Activated CD8-positive, alpha-beta memory T cell treated with anti-CD3 and anti-CD28 coated beads for 4 hours (primary cell): ENCODE data around the gene ARTN.

Experiments
- DNase-seq, 2 donors: peaks; one replicate each; pipeline ENCODE4 v3.0.0-alpha.2; 2020; ENCODE audit warnings: low read depth in 2 of 2

Gene ARTN

DNA sequence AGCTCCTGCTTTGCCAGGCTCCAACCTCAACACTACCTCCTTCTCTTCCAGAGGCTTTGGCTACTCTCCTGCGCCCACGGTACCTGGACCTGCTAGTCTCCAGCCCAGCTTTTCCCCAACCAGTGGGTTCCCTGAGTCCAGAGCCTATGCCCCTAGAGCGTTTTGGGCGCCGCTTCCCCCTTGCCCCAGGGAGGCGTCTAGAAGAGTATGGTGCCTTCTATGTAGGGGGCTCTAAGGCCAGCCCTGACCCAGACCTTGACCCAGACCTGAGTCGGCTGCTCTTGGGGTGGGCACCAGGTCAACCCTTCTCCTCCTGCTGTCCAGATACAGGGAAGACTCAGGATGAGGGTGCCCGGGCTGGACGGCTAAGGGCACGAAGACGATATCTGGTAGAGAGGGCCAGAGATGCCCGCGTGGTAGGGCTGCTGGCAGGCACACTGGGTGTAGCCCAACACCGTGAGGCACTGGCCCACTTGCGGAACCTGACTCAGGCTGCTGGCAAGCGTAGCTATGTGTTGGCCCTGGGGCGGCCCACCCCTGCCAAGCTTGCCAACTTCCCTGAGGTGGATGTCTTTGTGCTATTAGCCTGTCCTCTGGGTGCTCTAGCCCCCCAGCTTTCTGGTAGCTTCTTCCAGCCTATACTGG, 37.9 kb downstream of the ARTN start:
- no peak for DNase-seq

DNA sequence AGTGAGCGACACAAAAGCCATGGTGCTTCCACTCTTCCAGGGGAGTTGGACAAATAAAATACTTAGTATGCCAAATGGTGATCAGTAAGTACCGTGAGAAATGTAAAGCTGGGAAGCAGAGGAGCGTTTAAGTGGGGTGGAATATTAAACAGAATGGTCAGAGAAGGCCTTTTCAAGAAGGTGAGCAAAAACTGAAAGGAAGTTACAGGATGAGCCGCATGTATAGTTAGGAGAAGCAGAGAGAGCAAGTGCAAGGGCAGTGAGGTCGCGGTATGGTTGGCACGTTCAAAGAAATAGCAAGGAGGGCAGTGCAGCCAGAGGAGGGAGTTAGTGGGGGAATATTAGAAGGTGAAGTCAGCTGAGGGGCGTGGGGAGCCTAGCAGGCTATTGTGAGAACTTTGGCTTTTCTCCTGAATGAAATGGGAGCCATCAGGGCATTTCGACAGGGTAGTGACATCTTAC, 40.4 kb downstream of the ARTN start:
- DNase-seq = no peak

DNA sequence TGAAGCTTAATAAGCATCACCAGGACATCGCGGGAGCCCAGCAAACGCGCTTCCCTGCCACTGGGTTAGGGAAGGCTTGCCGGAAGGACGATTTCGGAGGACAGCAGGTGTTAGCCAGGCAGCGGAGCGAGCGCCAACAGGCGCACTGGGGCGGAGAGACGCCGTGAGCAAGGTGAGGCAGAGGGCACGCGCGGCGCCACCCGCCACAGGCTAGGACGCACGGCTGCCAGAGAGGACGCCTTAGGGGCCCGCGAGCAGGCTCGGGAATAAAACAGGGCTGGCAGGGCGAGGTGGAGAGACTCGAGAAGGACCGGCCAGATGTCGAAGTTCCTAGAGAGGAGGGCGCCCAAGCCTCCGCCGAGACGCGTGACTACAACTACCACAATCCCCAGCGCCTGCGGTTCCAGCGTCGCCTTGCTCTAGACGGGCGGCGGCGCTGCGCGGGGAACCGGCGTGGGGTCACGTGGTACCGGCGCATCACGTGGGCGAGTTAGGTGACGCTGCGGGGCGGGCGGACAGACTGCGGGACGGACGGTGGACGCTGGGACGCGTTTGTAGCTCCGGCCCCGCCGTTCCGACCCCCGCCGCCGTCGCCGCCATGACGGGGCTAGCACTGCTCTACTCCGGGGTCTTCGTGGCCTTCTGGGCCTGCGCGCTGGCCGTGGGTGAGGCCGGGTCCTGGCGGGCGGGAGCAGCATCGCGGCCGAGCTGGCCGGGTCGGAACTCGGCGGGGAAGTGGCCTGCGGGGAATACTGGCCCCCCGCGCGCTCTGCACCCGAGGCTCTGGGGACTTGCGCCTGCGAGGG, 41.0 kb downstream of the ARTN start, which contains the start of gene ATP6V0B:
TSS of gene ATP6V0B (plus strand) at position 518 of the 806 bp plus-strand sequence. CDS start at position 599, 81 bp downstream.
- DNase-seq = peak; percentile 88 to 90

DNA sequence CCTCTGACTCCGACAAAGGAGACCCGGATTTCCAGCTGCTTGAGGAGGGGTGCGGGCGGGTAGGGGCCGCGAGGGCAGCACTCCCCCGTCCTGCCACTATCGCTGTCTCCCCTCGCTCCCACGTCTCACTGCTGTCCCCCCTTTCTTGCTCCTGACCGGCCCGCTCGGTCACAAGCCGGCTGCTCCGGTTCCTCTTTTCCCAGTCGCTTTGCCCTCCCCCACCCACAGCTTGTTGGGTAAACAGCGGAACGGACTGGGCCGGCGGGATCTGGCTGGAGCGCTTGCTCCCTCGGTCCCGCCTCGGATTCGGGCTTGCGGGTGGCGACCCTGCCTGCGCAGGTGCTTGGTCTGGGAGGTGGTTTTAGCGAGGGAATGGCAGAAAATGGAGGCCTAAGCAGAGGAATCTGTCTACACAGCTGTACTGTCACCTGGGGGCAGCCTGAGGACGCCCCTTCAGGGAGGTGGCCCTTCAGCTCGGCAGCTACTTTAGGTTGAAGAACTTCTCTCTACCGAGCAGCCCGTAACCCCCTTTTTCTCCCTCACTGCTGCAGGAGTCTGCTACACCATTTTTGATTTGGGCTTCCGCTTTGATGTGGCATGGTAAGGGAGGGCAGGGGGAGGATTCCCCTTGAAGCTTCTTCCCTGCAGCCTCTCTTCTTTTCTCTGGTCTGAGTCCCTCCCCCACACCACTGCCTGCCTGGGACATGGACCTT, 41.8 kb downstream of the ARTN start:
- DNase-seq = no peak

DNA sequence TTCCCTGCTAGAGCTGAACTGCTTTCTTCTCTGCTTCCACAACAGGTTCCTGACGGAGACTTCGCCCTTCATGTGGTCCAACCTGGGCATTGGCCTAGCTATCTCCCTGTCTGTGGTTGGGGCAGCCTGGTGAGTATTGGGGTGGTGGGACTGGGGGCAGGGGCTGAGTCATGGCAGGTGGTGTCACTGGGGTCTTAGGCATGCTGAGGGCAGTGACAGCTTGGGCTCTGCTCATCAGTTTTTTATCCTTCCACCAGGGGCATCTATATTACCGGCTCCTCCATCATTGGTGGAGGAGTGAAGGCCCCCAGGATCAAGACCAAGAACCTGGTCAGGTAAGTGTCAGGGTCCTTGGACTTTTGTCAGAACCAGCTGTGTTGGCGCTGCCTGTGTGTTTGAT, 42.4 kb downstream of the ARTN start:
- DNase-seq = no peak

DNA sequence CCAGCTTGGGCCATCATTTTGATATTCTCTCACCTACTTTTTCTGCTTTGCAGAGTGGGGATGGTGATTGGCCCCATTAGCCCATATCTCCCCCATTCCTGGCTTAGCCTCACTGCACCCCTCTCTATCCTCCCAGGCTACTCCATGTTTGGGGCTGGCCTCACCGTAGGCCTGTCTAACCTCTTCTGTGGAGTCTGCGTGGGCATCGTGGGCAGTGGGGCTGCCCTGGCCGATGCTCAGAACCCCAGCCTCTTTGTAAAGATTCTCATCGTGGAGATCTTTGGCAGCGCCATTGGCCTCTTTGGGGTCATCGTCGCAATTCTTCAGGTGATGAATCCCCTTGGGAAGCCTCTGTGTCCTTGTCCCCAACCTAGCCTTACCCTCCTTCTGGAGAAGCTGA, 43.3 kb downstream of the ARTN start:
- no peak for DNase-seq

DNA sequence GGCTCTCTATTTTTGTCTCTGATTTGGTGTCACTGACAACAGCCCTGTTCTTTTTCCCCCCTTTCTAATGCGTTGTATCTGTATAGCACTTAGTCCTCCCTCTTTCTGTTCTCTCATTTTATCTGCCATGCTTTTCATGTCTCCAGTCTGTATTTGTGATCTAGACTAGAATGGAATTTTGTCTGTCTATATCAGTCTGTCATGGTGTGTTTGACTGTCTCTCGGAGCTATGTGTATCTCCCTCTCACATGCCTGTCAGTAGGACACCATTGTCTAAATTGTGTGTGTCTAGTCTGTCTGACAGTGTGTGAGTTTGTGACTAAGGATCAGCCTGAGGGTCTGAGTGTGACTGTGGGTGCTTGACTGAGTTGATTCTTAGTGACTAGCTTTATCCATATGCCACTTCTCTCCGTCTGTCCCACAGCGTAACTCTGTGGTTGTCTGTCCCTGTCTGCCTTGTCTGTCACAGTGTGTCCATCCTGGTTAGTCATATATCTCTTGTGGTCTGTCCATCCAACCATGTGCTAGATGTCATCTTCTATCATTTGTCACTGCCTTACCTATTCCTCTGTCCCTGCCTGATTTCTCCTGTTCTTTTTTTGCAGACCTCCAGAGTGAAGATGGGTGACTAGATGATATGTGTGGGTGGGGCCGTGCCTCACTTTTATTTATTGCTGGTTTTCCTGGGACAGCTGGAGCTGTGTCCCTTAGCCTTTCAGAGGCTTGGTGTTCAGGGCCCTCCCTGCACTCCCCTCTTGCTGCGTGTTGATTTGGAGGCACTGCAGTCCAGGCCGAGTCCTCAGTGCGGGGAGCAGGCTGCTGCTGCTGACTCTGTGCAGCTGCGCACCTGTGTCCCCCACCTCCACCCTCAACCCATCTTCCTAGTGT, 44.0 kb downstream of the ARTN start:
- DNase-seq = no peak

DNA sequence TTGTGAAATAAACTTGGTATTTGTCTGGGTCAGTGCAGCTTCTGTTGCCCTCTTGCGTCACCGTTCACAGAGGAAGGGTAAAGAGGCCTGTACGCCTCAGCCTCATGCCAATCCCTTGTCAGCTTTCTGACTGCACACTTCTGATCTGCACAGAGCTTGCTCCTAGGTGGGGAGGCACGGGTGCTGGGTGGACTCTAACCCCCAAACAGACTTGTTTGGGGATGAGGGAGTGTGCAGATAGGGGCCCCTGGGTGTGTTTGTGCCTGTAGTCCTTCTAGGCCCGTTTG, 44.6 kb downstream of the ARTN start:
- DNase-seq = no peak

DNA sequence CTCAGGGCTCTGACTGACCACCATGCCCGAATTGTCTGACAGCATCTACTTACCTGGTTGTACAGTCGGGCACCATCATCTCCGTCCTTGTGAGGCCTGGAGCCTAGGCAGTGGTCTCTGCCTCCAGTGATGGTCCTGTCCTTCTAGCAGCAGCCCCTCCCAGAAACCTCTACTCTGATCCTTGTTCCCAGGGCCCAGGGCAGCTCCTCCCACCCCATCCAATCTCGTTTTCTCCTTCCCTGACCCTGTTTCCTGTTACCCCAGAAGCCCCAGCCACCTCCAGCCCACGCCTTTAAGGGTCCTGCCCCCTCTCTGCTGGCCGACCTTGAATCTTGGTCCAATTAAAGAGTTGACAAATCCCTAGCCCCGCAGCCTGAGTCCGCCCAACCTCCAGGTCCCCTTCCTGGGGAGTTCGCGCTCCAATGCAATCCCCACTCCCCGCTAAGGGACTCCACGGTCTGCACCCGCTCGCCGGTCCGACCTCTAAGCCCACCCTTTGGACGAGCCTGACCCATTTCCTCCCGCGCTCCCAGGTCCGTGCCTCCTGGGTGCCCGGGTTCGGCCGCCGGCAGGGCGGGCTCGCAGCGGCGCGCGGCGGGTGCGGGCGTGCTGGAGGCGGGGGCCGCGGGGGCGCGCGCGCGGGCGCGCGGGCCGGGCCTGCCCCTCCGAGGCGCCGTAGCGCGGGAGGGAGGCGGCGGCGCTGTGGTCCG, 45.1 kb downstream of the ARTN start, which contains the start of gene B4GALT2:
TSS of gene B4GALT2 (plus strand) at position 660 of the 710 bp plus-strand sequence. CDS start 1,951 bp downstream, outside the sequence.
- no peak for DNase-seq

DNA sequence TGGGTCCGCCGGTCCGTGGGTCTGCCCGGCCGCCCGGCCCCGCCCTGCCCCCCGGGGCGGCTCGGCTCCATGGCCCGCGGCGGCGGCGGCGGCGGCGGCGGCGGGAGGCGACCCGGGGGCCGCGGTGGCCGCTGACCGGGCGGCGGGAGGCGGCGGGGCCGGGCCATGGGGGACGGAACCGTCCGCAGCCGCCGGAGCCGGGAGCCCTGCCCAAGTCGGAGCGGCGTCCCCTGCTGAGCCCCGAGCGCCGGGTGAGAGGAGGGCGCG, 45.6 kb downstream of the ARTN start:
- no peak for DNase-seq

DNA sequence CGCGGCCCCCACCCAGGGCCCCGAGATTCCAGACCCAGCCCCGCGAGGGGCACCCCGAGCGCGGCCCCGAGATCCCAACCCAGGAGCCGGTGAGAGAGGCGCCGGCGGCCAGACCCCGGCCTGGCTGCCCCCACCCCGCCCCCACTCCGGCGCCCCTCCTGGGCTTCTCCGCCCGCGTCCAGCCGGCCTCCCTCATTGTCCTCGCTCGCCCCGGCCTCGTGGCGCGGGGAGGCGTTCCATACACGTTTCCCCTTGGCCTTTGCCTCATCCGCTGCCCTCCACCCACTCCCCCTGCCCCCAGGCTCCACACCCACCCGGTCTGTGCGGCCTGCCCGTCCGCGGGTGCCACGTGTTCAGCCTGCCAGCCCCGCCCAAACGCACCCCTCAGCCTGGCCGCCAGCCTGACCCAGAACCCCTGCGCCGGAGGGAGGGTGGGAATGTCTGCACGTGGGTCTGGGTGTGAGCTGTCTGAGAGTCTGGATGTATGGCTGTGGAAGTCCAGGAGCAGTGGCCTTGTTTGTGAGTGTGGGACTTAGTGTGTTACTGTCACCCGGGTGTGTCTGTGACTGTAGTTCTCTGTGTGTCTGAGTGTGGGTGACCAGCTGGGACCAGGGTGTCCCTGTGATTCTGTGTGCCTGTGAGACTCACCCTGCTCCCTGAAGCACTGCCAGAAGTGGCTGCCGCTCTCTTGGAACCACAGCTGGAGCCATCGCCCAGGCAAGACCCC, 46.1 kb downstream of the ARTN start:
- DNase-seq = no peak

DNA sequence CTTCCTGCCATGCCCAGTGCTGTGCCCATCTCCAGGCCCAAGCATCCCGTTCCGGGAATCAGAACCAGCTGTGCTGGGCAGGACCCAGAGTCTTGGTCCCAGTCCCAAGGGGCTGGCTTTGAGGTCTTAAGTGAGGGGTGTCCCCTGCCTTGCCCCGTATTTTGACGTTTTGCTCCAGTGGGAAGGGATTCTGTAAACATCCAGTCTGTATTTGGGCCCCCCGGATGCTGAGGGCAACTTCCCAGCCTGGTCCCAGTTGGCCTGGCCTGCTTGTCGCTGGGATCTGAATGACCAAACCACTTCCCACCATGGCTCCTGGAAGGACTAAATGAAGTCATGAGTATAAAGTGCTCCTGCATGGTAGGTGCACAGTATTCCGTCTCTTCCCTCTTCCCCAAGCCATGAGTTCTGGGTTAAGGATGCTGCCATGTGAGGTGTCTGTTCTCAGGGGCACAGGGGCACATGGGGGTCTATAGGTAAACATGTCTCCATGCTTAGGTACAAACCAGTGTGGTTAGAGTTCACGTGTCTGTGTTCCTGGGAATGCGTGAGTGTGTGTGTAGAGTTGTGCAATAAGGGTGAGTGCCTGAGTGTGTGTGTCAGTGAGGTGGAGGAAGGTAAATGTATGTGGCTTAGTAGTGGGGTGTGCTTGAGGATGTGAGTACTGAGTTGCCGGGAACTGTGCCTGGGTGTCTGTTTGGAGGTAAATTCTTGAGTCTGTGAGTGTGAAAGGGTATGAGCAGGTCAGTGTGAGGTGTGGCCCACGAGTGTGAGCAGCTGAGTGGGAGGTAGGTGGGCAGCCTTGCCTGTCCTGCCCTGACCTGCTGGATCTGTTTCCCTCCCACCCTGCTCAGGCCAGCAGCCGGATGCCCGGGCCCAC, 46.9 kb downstream of the ARTN start:
- no peak for DNase-seq

DNA sequence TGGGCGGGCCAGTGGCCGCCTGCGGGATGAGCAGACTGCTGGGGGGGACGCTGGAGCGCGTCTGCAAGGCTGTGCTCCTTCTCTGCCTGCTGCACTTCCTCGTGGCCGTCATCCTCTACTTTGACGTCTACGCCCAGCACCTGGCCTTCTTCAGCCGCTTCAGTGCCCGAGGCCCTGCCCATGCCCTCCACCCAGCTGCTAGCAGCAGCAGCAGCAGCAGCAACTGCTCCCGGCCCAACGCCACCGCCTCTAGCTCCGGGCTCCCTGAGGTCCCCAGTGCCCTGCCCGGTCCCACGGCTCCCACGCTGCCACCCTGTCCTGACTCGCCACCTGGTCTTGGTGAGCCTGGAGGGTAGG, 47.5 kb downstream of the ARTN start:
- no peak for DNase-seq

DNA sequence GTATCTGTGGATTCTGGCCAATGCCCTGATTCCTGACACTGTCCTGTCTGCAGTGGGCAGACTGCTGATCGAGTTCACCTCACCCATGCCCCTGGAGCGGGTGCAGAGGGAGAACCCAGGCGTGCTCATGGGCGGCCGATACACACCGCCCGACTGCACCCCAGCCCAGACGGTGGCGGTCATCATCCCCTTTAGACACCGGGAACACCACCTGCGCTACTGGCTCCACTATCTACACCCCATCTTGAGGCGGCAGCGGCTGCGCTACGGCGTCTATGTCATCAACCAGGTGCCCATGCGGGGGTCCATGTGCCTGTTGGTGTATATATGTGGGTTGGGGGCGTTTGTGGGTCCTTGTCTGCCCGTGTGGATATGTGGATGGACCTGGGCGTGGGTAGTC, 48.0 kb downstream of the ARTN start:
- no peak for DNase-seq

DNA sequence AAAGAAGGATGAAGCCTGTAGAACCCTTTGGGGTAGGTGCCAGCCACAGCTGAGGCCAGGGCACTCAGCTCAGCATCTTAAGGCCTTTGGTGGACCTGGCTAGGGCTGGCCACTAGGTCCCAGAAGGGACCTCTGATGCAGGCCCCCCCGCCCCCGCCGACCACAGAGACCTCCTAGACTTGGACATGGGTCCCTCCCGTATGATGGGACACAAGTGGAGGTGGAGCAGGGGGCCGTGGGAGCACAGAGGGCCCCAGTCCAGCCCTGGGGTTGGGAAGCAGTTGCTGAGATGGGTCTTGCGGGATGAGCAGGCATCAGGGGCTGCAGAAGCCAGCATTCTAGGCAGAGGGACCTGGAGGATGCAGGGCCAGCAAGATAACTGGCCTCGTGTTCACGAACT, 48.6 kb downstream of the ARTN start:
- no peak for DNase-seq

DNA sequence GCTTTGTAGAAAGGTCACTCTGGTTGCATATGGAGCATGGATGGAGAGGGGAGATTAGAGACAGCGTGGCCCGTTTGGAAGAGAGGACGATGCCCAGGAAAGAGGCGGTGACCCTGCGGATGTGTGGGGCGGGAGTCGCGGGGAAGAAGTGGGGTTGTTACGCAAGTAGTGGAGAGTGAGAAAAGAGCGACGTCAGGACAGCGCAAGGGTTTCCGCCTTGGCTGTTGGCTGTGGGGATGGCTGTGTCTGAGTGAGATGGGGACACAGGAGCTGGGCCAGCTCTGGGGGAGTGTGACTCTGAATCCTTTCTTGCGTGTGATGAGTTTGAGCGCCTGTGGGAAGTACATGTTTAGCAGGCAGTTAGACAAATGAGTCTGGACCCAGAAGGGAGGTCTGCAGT, 49.2 kb downstream of the ARTN start:
- no peak for DNase-seq

DNA sequence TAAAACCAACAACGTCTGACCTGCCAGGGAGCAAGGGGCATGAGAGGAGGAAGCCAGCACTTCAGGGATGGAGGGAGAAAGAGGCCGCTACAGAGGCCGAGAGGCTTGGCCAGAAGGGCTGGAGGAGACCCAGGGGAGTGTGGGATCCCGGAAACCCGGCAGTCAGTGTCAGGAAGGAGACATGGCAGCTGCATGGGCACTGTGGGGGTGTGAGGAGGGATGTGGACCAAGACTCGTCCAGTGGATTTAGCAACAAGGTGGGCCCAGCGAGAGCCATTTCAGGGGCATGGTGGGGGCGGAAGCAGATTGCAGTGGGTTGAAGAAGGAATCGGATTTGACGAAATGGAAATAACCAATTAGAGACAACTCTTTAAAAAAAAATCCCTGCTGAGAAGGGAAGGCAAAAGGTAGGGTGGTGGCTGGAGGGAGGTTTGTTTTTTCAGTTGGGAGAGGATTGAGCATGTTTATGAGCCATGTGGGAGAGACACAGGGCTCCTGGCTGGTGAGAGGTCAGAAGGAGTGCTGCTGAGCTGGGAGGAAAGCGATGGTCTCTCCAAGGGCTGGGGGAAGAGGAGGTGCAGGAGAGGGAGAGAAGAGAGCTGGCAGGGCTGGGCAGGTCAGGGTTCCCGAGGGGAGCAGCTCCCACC, 49.8 kb downstream of the ARTN start:
- no peak for DNase-seq

DNA sequence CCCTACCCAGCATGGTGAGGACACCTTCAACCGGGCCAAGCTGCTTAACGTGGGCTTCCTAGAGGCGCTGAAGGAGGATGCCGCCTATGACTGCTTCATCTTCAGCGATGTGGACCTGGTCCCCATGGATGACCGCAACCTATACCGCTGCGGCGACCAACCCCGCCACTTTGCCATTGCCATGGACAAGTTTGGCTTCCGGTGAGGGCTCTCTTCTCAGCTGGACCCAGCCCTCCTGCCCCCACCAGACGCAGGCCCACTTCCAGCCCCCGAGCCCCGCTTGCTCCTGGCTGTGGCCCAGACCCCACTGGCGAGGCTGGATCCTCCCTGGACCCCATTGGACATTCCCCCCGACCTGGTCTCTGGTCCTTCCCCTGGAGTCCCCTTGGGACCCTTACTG, 51.3 kb downstream of the ARTN start:
- no peak for DNase-seq

DNA sequence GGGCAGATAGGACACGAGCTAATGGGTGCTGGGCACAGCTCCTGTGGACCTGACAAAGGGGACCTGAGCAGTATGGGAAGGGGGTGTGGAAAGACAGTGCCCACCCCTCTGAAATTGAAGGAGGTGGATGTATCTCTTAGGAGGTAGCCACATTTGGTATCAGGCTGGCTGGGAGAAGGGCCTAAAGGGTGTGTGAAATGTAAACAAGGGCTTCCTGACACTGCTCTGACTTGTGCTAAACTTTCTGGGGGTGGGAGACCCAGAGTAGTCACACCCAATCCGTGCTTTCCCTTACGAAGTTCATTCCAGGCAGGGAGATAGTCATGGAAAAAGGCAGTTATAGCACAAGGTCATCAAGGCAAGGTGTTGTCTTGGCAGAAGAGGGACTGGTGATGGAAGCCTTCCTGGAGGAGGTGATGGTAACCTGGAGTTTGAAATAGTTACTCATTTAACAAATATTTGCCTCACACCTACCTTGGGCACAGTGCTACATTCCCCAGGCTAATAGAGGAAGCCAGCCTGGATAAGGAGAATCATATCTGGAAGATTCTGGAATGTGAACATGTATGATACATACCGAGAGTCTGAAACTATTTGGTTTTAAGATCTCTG, 52.5 kb downstream of the ARTN start:
- DNase-seq = no peak
